ENCODE data around the gene SH2B3. TPM values are rescaled to one million over a fixed set of nuclear protein-coding genes. Genes with fewer than 3 reads are reported as not detected.
A peak's percentile ranks its signal among the peaks of the same experiment; 100 is the strongest.
"Not testable (repeated sequence)": the region's sequence is repeated elsewhere in the genome, so short reads cannot be mapped to it uniquely, and the experiment has no call there.

SH2B3 gene
- total RNA-seq, 1 donor from 2014 or later, result 11.3 TPM

DNA sequence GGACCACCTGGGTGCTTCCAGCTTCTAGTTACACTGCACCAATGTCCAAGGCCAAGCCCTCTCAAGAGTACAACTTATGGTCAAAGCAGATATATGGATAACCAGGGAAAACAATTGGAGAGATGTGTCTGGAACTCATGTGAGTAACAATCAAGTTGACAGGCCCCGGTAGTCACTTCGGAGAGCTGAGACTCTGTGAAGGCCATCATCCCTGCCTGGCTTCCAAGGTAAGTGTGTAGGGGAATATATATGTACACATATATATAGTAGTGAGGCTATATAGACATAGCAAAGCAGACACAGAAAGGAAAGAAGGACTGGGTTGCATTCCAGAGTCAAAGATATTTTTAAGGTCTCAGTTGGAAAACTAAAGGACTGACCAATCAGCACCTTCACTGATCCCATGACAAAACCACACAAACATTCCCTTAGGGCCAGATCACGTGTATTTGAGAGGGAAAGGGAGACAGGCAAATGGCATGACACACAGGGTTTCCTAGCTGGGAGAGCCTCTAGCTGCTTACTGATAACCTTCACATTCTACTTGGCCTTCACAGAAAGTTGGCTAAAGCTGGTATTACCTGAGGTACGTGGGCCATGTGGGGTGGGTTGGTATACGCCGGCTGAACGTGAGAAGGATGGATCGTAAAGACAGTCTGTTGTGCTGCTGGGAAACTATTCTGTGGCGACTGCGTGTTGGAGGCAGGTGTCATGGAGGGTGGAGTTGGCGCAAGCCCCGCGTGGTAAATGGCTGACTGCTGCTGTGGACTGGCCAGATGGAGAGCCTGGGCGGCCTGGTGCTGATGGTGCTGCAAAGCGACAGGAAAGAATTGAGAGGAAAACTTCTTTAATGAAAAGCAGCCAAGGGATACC, 50.0 kb downstream of the SH2B3 start:
- no peaks in the 10 kb centered on the region for H3K27me3 Mint-ChIP-seq (ENCODE audit: low read depth)
- peaks cover 4% of the 10 kb centered on the region for H3K4me1 Mint-ChIP-seq
- H3K36me3 Mint-ChIP-seq (ENCODE audit: low read depth), result peaks cover 10% of the 10 kb centered on the region
- H3K9me3 Mint-ChIP-seq, result no peaks in the 10 kb centered on the region
- TF ChIP-seq CTCF (conservative IDR thresholded peaks at IDR 0.05), result no peak
- no peak overlapping the region for H3K27ac Mint-ChIP-seq (ENCODE audit: unreplicated experiment)
- H3K4me3 Mint-ChIP-seq, result no peak overlapping the region
- DNase-seq (ENCODE audit: low read depth, low spot score), result no peak

- Mint-ChIP-seq H3K4me1 (no peaks in the 10 kb centered on the region), H3K36me3 (ENCODE audit: low read depth) (peaks cover 10% of the 10 kb centered on the region), H3K27me3 (ENCODE audit: low read depth) (no peaks in the 10 kb centered on the region), H3K4me3 (no peak overlapping the region), H3K27ac (ENCODE audit: unreplicated experiment) (no peak overlapping the region), H3K9me3 (no peaks in the 10 kb centered on the region)
- TF ChIP-seq CTCF (conservative IDR thresholded peaks at IDR 0.05), result no peak
- DNase-seq (ENCODE audit: low read depth, low spot score), result no peak
Observed at GRCh38 chr12:111457071-111457470, 51.3 kb downstream of the SH2B3 start.

- TF ChIP-seq CTCF (conservative IDR thresholded peaks at IDR 0.05), result no peak
- H3K27ac Mint-ChIP-seq (ENCODE audit: unreplicated experiment), result no peak overlapping the region
- no peak overlapping the region for H3K4me3 Mint-ChIP-seq
- no peaks in the 10 kb centered on the region for H3K4me1 Mint-ChIP-seq
- no peak for DNase-seq (ENCODE audit: low read depth, low spot score)
- H3K36me3 Mint-ChIP-seq (ENCODE audit: low read depth), result peaks cover 10% of the 10 kb centered on the region
- no peaks in the 10 kb centered on the region for H3K27me3 Mint-ChIP-seq (ENCODE audit: low read depth)
- no peaks in the 10 kb centered on the region for H3K9me3 Mint-ChIP-seq
Observed at GRCh38 chr12:111457577-111457976, 51.9 kb downstream of the SH2B3 start.

DNA sequence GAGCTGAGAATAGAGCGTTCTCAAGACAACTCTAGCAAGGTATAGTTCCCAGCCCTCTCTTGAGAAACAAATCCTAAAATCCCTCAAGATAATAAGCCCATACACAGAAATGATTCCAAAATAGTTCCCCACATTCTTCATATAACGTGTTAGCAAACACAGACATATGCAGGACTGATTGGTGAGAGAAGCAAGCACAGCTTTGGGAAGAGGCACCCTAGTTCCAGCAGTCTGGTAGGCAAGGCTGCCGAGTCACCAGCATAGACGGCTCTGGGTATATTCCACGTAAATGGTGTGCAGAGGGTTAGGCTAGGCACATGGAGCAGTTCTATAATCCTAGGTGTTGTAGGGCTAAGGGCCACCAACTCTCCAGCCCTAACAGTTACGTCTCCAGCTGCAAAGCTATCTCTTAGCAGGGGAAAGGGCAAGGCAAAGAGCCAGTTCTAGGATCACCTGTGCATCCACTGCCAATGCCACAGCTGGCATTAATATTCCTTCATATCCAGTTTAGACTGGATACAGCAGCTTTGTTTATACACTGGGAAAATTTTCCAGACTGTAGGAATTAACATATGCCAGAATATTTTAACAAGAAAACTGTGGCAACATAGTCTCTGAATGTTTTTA, 52.9 kb downstream of the SH2B3 start:
- Mint-ChIP-seq H3K27ac (ENCODE audit: unreplicated experiment) (peak overlapping the region; percentile 8), H3K9me3 (no peaks in the 10 kb centered on the region), H3K4me1 (no peaks in the 10 kb centered on the region), H3K27me3 (ENCODE audit: low read depth) (no peaks in the 10 kb centered on the region), H3K36me3 (ENCODE audit: low read depth) (peaks cover 10% of the 10 kb centered on the region), H3K4me3 (no peak overlapping the region)
- no peak for DNase-seq (ENCODE audit: low read depth, low spot score)
- TF ChIP-seq CTCF (conservative IDR thresholded peaks at IDR 0.05), result no peak

DNA sequence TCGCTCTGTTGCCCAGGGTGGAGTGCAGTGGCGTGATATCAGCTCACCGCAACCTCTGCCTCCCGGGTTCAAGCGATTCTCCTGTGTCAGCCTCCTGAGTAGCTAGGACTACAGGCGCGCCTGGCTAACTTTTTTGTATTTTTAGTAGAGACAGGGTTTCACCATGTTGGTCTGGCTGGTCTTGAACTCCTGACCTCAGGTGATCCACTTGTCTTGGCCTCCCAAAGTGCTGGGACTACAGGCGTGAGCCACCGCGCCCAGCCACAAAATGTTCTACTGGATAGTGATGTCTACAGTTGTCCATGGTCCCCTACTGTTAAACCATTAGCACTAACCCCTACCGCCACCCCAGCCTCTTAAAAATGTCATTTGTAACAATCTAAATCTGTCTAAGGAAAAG, 54.4 kb downstream of the SH2B3 start:
- not testable (repeated sequence) for H3K9me3 Mint-ChIP-seq; H3K4me1 Mint-ChIP-seq; DNase-seq (ENCODE audit: low read depth, low spot score); H3K4me3 Mint-ChIP-seq; H3K27ac Mint-ChIP-seq (ENCODE audit: unreplicated experiment); H3K27me3 Mint-ChIP-seq (ENCODE audit: low read depth)
- peaks cover 10% of the 10 kb centered on the region for H3K36me3 Mint-ChIP-seq (ENCODE audit: low read depth)

- no peak overlapping the region for H3K27ac Mint-ChIP-seq (ENCODE audit: unreplicated experiment)
- no peaks in the 10 kb centered on the region for H3K4me1 Mint-ChIP-seq
Observed at GRCh38 chr12:111462210-111462769, 56.6 kb downstream of the SH2B3 start.

More at GRCh38 chr12:111462210-111462769, 56.6 kb downstream of the SH2B3 start:
- no peaks in the 10 kb centered on the region for H3K27me3 Mint-ChIP-seq (ENCODE audit: low read depth)
- H3K36me3 Mint-ChIP-seq (ENCODE audit: low read depth), result peaks cover 4% of the 10 kb centered on the region
- H3K9me3 Mint-ChIP-seq, result no peaks in the 10 kb centered on the region
- no peak for DNase-seq (ENCODE audit: low read depth, low spot score)
- no peak overlapping the region for H3K4me3 Mint-ChIP-seq
- no peak for TF ChIP-seq CTCF (conservative IDR thresholded peaks at IDR 0.05)
